ENCODE results near the gene EXD3.
"Not testable (repeated sequence)": the region's sequence is repeated elsewhere in the genome, so short reads cannot be mapped to it uniquely, and the experiment has no call there.

Gene EXD3

GRCh38 chr9:137327641-137328550, 95.1 kb downstream of the EXD3 start:
- DNase-seq: not testable (repeated sequence)

DNA sequence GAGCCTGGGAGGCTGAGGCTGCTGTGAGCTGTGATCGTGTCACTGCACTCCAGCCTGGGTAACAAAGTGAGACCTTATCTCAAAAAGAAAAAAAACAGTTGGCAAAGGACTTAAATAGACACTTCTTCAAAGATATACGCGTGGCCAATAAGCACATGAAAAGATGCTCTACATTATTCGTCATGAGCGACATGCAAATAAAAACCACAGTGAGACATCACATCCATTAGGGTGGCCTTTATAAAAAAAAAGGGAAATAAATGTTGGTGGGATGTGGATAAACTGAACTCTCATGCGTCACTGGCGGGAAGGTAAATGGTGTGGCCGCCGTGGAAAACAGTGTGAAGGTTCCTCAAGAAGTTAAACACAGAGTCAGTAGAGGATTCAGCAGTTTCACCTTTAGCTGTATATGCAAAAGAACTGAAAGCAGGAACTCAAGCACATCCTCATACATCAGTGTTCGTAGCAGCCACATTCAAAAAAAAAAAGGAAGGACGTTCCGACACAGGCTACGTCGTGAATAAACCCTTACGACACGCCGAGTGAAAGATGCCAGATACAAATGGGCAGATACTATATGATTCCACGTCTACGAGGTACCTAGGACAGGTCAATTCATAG, 96.4 kb downstream of the EXD3 start:
- no peak for DNase-seq

DNA sequence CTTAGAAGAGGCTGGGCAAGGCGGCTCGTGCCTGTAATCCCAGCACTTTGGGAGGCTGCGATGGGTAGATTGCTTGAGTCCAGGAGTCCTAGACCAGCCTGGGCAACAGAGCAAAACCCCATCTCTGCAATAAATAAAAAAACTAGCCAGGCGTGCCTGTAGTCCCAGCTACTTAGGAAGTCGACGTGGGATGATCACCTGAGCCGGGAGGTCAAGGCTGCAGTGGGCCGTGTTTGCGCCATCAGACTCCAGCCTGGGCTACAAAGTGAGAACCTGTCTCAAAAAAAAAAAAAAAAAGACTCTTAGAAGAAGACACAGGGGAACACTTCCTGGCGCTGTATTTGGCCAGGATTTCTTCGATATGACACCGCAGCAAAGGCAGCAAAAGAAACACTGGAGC, 97.2 kb downstream of the EXD3 start:
- no peak for DNase-seq

DNA sequence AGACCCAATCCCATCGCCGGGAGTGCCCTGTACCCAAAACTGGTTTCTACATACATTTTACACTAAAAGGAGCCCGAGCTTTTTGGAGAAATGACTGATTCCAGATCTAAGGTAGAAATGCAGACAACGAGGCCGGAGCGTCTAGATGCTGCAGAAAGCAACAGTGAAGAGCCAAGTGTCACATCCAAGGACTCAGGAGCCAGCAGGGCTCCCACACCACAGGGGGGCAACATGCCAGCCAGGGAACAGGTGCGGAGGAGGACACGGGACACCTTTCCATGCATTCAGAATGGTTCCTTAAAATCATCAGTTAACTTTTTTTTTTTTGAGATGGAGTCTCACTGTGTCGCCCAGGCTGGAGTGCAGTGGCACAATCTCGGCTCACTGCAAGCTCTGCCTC, 97.8 kb downstream of the EXD3 start:
- DNase-seq: no peak

- DNase-seq: no peak
Observed at GRCh38 chr9:137323531-137324331, 99.2 kb downstream of the EXD3 start.

DNA sequence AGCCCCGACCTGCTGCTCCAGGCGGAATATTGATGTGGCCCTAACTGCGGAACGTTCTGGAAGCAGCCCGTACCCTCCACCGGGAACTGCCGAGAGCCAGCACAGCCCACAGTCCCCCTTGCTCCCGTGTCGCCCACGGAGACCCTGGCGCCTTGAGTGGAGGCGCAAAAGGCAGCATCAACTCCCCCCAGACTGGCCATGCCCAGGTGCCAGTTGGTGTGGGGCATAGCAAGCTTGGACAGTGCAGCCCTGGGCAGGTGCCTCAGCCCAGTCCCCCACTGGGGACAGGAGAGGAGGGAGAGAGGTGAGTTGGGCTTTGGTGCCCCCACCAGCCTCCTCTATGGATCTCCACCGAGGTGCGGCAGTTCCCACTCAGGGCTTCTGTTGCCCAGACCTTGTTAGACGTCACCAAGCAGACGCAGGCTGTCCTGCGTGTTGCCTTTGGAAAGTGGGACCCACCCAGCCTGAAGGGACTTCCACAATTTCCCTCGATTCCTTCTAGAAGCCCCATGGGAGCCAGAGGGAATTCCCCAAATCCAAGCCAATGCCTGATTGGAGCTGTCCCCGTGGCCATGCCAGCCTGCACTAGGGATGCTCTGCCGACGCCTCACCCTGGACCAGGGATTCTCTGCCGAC, 101.1 kb downstream of the EXD3 start:
- DNase-seq: no peak

DNA sequence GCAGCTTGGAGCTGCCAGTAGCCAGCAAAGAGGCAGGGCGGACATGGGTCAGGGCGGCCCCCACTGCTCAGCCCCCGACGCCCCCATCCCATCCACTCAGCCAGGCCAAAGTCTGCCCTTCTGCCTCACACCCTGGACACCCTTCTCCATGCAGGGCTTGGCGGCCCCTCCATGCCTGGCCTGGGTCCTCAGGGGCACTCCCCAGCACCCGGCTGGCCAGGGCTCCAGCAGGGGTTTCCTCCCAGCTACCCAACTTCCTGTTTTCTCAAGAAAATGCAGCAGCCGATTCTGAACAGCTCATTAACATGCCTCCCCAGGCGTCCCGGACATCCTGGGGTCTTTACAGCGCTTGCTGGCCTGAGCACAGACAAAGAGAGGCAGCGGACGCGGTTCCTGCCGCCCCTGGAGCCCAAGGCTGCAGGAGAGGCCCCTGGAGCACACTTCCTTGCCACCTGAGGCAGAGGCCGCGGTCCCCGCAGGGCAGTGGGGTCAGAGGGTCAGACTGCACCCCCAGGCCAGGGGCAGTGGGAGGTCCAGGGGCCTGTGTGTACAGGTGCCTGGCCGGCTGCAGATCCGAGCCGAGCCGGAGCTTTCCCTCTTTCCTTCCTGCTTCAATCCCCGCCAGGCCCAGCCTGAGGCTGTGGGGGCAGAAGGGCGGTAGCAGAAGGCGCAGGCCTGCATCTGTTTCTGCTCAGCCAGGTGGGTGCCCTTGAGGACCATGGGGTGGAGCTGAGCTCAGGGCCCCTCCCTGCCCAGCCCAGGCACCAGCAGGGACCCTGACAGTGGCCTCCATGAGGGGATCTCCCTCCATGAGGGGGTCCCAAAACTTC, 102.2 kb downstream of the EXD3 start:
- no peak for DNase-seq

DNA sequence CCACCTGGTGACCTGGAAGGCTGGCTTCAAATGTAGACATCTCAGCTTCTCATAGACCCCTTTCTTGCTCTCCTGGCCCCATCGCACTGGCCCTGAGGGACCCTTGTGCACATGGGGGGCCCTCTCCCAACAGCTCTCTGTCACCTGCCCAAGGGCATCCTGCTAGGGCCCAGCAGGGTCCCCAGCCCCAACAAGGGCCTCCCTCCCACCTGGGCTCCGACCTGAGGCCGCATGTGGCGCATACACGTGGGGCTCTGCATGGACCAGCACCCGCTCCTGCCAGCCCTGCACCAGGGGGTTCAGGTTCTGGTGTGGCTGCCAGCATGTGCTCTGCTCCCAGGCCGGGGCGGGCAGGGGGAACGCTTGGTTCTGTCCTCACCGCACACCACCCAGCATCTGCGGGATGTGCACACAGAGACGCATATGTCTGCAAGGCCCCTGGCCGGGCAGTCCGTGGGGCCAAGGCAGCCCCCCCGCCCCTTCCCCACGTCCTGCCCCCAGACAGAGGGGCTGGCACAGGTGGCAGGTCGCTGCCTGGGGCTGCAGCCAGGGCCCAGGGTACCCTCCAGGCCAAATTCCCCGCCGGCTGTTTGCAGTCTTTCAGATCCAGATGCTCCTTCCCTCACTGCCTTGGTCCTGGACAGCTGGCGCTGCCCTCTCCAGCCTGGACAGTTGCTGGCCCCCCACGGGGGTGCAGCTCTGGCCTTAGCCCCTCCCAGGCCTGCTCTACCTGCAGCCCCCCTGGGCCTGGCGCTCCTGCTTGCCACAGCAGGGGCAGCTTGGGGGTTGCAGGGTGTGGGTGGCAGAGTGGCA, 103.0 kb downstream of the EXD3 start:
- no peak for DNase-seq

DNA sequence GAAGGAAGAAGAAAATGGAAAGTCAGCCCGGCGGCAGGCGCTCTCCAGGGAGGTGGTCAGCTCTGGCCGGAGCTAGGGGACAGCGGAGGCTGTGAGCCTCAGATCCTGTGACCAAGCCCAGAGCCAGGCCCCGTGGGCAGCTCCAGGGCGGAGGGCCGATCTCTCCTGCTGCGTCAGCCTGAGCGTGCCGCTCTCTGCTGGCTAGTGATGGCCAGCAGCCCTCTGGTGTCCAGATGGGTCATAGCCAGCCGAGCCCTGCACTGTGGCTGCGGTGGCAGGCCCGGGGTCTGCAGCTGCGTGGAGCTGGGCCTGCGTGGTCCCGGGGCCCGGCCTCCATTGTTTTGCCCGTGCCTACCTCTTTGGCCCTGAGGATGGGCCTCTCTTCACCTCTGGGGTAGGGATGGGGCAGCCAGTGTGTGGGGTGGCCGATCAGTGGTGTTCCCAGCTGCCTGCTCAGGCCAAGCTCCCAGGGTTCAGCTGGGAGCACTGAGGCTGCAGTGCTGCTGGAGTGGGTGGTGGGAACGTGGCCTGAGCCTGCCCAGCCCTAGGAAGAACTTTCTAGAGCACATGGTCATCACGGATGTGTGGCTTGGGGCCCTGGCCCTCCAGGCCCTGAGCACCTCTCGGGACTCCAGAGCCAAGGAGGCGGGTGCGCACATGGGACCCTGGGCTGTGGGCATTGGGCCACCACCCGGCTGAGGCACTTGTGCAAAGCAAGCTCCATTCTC, 103.8 kb downstream of the EXD3 start:
- no peak for DNase-seq

DNA sequence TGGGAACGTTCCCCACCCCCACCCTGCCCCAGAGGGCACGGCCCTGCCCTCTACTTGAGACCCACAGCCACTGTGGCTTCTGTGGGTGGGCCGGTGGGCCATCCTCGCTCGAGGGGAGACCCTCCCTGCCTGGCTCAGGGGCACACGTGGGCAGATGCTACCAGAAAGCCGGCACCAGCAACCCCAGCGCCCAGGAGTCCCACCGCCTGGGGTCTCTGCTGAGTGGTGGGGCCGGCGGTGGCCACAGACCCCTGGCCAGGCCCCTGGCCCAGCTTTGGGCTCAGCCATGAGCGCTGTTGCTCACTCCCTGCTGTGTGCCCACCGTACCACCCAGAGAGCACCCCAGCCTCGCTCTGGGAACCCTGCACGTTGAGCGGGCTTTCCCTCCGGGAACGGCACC, 104.4 kb downstream of the EXD3 start:
- DNase-seq: no peak

DNA sequence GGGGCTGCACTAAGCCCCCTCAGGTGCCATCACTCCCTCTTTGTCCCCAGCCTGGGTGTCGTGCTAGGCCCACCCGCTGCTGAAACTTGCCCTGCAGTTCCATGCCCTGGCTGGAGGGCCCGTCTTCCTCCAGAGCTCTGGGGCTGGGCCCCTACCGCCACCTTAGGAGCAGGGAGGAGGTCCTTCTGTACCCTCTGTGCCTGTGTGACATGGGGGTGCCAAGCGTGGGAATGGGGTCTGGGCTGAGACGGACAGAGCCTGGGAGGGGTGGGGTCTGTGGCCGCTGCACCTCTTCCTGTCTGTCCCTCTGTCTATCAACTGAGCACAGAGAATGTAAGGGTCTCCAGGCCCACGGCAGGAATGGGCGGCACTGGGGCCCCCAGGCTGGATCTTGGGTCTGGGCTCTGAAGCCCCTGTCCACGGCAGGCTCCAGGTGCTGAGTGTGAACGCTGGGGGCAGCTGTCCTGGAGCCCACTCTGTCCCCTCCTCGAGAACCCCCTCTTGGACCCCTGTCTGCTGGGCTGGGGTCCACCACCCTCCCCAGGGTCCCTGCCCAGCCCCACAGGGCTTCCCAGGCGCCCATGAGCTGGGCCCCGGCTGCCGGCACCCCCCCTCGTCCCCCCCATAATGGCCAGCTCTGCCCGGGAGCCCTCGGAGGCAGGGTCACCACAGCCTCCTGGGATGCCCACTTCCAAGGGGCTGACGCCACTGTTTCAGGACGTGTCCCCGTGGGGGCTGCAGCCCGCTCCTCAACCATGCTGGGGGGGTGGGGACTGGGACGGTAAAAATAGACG, 105.0 kb downstream of the EXD3 start:
- no peak for DNase-seq

DNA sequence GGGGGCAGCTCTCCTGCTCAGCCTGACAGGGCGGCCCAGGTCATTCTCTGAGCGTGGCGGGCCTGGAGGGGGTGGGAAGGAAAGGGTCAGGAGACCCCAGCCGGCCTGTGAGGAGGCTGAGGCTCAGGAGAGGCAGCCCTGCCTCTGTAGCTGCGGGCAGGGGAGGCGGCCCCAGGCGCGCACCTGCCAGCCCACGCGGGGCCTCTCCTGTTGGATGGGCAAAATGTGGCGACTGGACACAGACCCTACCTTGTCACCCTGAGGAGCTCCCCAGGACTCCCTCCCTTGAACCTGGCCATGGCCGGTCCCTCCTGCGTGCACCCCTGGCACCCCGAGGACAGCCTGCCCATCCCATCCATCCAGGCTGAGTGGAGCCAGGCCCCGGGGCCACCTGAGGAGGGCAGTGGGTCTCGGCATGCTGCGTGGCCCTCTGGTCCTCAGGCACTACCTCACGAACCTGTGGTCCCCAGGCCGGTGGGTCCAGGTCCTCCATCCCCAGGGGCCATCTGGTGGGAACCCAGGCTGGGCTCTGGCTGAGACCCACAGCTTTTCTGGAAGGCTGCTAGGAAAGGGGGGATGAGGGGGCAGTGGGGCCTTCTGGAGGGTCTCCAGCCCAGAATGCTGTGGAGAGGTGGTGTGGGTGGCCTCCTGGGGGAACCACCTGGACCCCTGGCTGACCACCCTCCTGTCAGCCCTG, 105.8 kb downstream of the EXD3 start:
- DNase-seq: no peak

DNA sequence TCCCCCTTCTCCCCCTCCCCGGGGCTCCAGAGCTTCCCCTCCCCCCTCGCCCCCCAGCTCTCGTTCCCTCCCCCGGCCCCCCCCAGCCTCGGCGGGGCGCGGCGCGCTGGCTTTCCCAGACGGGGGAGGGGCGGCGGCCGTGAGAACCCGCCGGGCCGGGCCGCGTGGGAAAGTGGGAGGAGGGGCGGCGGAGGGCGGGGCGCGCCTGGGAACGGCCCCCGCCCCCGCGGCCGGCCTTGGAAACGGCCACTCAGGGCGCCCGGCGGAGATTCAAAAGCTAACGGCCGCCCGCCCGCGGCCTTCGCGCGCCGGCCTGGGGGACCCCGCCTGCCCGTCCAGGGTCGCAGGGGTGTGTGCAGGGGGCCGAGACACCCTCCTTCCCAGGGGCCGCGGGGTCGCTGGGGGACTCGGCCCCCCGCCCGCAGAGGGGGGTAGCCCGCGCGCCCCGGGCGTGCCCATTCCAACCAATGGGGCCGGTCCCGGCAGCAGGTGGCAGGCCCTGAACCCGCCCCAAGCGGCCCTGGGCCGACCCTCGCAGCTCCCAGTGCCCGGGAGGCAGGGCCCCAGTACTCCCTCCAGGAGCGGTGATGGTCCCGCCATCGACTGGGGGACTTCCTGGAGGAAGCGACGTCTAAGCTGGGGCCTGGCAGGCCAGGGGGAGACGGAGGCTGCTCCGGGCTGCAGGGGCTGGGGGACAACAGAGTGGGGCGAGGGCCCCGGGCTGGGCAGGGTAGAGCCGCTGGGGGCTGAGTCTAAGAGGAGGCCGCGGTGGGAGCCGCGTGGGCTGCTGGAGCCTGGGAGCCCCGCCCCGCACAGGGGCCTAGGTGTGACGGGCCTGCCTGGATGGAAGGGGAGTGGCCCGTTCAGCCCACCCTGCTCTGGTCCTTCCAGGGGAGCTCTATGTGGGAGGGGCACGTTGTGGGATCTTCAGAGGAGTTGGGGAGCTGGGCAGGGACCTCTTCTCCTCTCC, 106.7 kb downstream of the EXD3 start:
- DNase-seq: no peak

- no peak for DNase-seq
Observed at GRCh38 chr9:137315581-137316011, 107.4 kb downstream of the EXD3 start.

- no peak for DNase-seq
Observed at GRCh38 chr9:137314561-137315560, 108.1 kb downstream of the EXD3 start.

- DNase-seq: no peak
Observed at GRCh38 chr9:137313956-137314560, 108.9 kb downstream of the EXD3 start.

Data from activated naive CD4-positive, alpha-beta T cell treated with anti-CD3 and anti-CD28 coated beads, Interleukin-2, amount 50 U/mL, for 16 hours (primary cell).